M059J (cell line): ENCODE results near the gene EVI5. TPM values are rescaled to one million over a fixed set of nuclear protein-coding genes. Genes with fewer than 3 reads are reported as not detected.
"Not testable (repeated sequence)": the region's sequence is repeated elsewhere in the genome, so short reads cannot be mapped to it uniquely, and the experiment has no call there.

Experiments used
- DNase-seq: peaks from one replicate; pipeline ENCODE4 v3.0.0-alpha.2; 2012; ENCODE audit warnings: low read depth
- total RNA-seq: library from RNA; depleted of rRNA; stranded (reverse); fragments of >200 nt; shearing (Covaris generic); gene quantifications from 2 replicates; pipeline ENCODE4 v1.2.3, GENCODE V29; 2014

EVI5 gene
- total RNA-seq, 1 experiment from 2014 or later = 7.7 TPM

- peak; percentile 73 for DNase-seq
Measured at GRCh38 chr1:92749024-92749634, 35.8 kb downstream of the EVI5 start.

GRCh38 chr1:92748138-92748537 lies 36.8 kb downstream of the EVI5 start:
- DNase-seq = no peak

GRCh38 chr1:92747735-92748134 lies 37.2 kb downstream of the EVI5 start:
- no peak for DNase-seq

GRCh38 chr1:92746255-92746654 lies 38.7 kb downstream of the EVI5 start:
- DNase-seq = not testable (repeated sequence)

GRCh38 chr1:92743221-92743620 lies 41.7 kb downstream of the EVI5 start:
- no peak for DNase-seq

GRCh38 chr1:92739669-92740524 lies 45.0 kb downstream of the EVI5 start:
- no peak for DNase-seq

GRCh38 chr1:92736395-92736794 lies 48.5 kb downstream of the EVI5 start:
- no peak for DNase-seq

GRCh38 chr1:92730476-92730875 lies 54.4 kb downstream of the EVI5 start:
- DNase-seq = no peak

- DNase-seq = no peak
Measured at GRCh38 chr1:92728697-92729096, 56.2 kb downstream of the EVI5 start.

GRCh38 chr1:92723713-92724112 lies 61.2 kb downstream of the EVI5 start:
- DNase-seq = not testable (repeated sequence)

GRCh38 chr1:92721886-92722285 lies 63.0 kb downstream of the EVI5 start:
- no peak for DNase-seq

- not testable (repeated sequence) for DNase-seq
Measured at GRCh38 chr1:92721157-92721556, 63.8 kb downstream of the EVI5 start.

GRCh38 chr1:92715476-92715951 lies 69.4 kb downstream of the EVI5 start:
- not testable (repeated sequence) for DNase-seq

- DNase-seq = no peak
Measured at GRCh38 chr1:92713939-92714338, 71.0 kb downstream of the EVI5 start.

GRCh38 chr1:92711473-92712165 lies 73.3 kb downstream of the EVI5 start:
- DNase-seq = no peak

GRCh38 chr1:92709738-92710137 lies 75.2 kb downstream of the EVI5 start:
- DNase-seq = peak; percentile 80

- DNase-seq = peak; percentile 4
Measured at GRCh38 chr1:92708368-92708950, 76.4 kb downstream of the EVI5 start.

- no peak for DNase-seq
Measured at GRCh38 chr1:92707709-92708108, 77.2 kb downstream of the EVI5 start.

- DNase-seq = no peak
Measured at GRCh38 chr1:92707292-92707691, 77.6 kb downstream of the EVI5 start.

GRCh38 chr1:92705446-92705845 lies 79.5 kb downstream of the EVI5 start:
- DNase-seq = no peak

- DNase-seq = no peak
Measured at GRCh38 chr1:92701147-92701546, 83.8 kb downstream of the EVI5 start.

GRCh38 chr1:92698932-92699331 lies 86.0 kb downstream of the EVI5 start:
- no peak for DNase-seq
